MM.1S (cell line): ENCODE data around the gene MYH3.

ENCODE experiments used
- DNase-seq: peaks from one replicate; pipeline ENCODE4 v3.0.0-alpha.2; 2015
- H2AFZ ChIP-seq: fragments of 300-600 bp; sonication (generic); 2 replicates; pipeline ENCODE4 v1.6.0; 2016; ENCODE audit warnings: antibody characterized with exemption, low read length
- H3F3A ChIP-seq: fragments of 300-600 bp; sonication (generic); 2 replicates; pipeline ENCODE4 v1.6.1; 2016; ENCODE audit warnings: mild to moderate bottlenecking, antibody characterized with exemption, low read length, moderate library complexity, mixed read lengths; ENCODE audit not compliant: insufficient read depth
- H3K27ac ChIP-seq: fragments of 300-600 bp; sonication (generic); 2 replicates; pipeline ENCODE4 v1.5.1; 2016; ENCODE audit warnings: mild to moderate bottlenecking, low read length
- H3K27me3 ChIP-seq: fragments of 300-600 bp; sonication (generic); replicated peaks from 2 replicates; pipeline ENCODE4 v1.6.0; 2016; ENCODE audit warnings: low read length; ENCODE audit not compliant: insufficient read depth
- H3K36me3 ChIP-seq: fragments of 300-600 bp; sonication (generic); replicated peaks from 2 replicates; pipeline ENCODE4 v1.6.1; 2016; ENCODE audit warnings: mild to moderate bottlenecking, low read length, mixed read lengths; ENCODE audit not compliant: insufficient read depth
- H3K4me1 ChIP-seq: fragments of 300-600 bp; sonication (generic); 2 replicates; pipeline ENCODE4 v1.6.1; 2016; ENCODE audit warnings: low read length, mixed read lengths
- H3K4me2 ChIP-seq: fragments of 300-600 bp; sonication (generic); 2 replicates; pipeline ENCODE4 v1.6.0; 2016; ENCODE audit warnings: low read depth, low read length
- H3K4me3 ChIP-seq: fragments of 300-600 bp; sonication (generic); 2 replicates; pipeline ENCODE4 v1.5.1; 2016; ENCODE audit warnings: low read length, mixed read lengths
- H3K79me2 ChIP-seq: fragments of 300-600 bp; sonication (generic); 2 replicates; pipeline ENCODE4 v1.6.1; 2016; ENCODE audit warnings: mixed run types, low read length, mixed read lengths
- H3K9ac ChIP-seq: fragments of 300-600 bp; sonication (generic); 2 replicates; pipeline ENCODE4 v1.6.1; 2016; ENCODE audit warnings: low read length, mixed read lengths
- H3K9me2 ChIP-seq: fragments of 300-600 bp; sonication (generic); replicated peaks from 2 replicates; pipeline ENCODE4 v1.6.1; 2016; ENCODE audit warnings: mild to moderate bottlenecking, low read length, mixed read lengths; ENCODE audit not compliant: insufficient read depth
- H3K9me3 ChIP-seq: fragments of 300-600 bp; sonication (generic); replicated peaks from 2 replicates; pipeline ENCODE4 v1.6.1; 2016; ENCODE audit warnings: mild to moderate bottlenecking, low read length, mixed read lengths; ENCODE audit not compliant: insufficient read depth
- H4K20me1 ChIP-seq: fragments of 300-600 bp; sonication (generic); 2 replicates; pipeline ENCODE4 v1.6.1; 2016; ENCODE audit warnings: mild to moderate bottlenecking, low read length, moderate library complexity, mixed read lengths; ENCODE audit not compliant: insufficient read depth
- CTCF ChIP-seq: fragments of 300-600 bp; sonication (generic); IDR thresholded peaks from 2 replicates; pipeline ENCODE4 v1.5.1; 2016; ENCODE audit warnings: antibody characterized with exemption, low read length, mixed read lengths
- EZH2 ChIP-seq: fragments of 300-600 bp; sonication (generic); optimal IDR thresholded peaks from 2 replicates; pipeline ENCODE3; 2017; ENCODE audit warnings: low read depth, mild to moderate bottlenecking, antibody characterized with exemption, low read length, mixed read lengths
- EZH2phosphoT487 ChIP-seq: fragments of 300-600 bp; sonication (generic); IDR thresholded peaks from 2 replicates; pipeline ENCODE4 v1.6.1; 2018; ENCODE audit warnings: antibody characterized with exemption, low read length

The MYH3 gene

DNA sequence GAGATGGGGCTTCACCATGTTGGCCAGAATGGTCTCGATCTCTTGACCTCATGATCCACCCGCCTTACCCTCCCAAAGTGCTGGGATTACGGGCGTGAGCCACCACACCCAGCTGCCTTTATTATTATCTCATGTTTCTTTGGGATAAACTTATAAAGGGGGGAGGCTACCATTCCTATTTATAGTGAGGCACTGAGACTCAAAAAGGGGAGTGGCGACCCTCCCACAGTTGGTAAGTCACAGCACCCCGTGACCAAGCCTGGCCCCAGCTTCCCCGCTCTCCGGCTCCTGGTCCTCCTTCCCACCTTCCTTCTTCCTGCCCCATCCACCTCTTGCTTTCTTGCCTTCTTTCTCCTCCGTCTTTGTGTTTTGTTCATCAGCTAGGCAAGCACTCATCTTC, 5.2 kb downstream of the MYH3 start:
- no peak for DNase-seq
- Histone ChIP-seq H3K9me3 (no peaks in the 10 kb centered on the region), H3K27ac (no peak overlapping the region), H3K36me3 (no peaks in the 10 kb centered on the region), H3K4me2 (no peak overlapping the region), H3F3A (no peaks in the 10 kb centered on the region), H4K20me1 (no peaks in the 10 kb centered on the region), H3K4me1 (no peaks in the 10 kb centered on the region), H2AFZ (no peak overlapping the region), H3K4me3 (no peak overlapping the region), H3K9me2 (no peaks in the 10 kb centered on the region), H3K9ac (no peak overlapping the region), H3K27me3 (no peaks in the 10 kb centered on the region), H3K79me2 (no peaks in the 10 kb centered on the region)
- no peak for TF ChIP-seq EZH2
- no peak for TF ChIP-seq EZH2phosphoT487
- TF ChIP-seq CTCF = no peak

GRCh38 chr17:10649602-10650001, 7.5 kb downstream of the MYH3 start:
- Histone ChIP-seq H3K27ac (no peak overlapping the region), H3K27me3 (no peaks in the 10 kb centered on the region), H3K4me2 (no peak overlapping the region), H3K36me3 (no peaks in the 10 kb centered on the region), H3K9me2 (no peaks in the 10 kb centered on the region), H3K9me3 (no peaks in the 10 kb centered on the region), H3K4me3 (no peak overlapping the region), H3K4me1 (no peaks in the 10 kb centered on the region), H3K79me2 (no peaks in the 10 kb centered on the region), H3F3A (no peaks in the 10 kb centered on the region), H3K9ac (no peak overlapping the region), H2AFZ (no peak overlapping the region), H4K20me1 (no peaks in the 10 kb centered on the region)
- no peak for DNase-seq
- no peak for TF ChIP-seq EZH2phosphoT487
- TF ChIP-seq CTCF = no peak
- TF ChIP-seq EZH2 = no peak

- Histone ChIP-seq H4K20me1 (no peaks in the 10 kb centered on the region), H2AFZ (no peak overlapping the region), H3K4me3 (no peak overlapping the region), H3K79me2 (no peaks in the 10 kb centered on the region), H3K9me2 (no peaks in the 10 kb centered on the region), H3K4me2 (no peak overlapping the region), H3K27me3 (no peaks in the 10 kb centered on the region), H3K36me3 (no peaks in the 10 kb centered on the region), H3F3A (no peaks in the 10 kb centered on the region), H3K9ac (no peak overlapping the region), H3K9me3 (no peaks in the 10 kb centered on the region), H3K4me1 (no peaks in the 10 kb centered on the region), H3K27ac (no peak overlapping the region)
- DNase-seq = no peak
- no peak for TF ChIP-seq EZH2
Observed at GRCh38 chr17:10648956-10649355, 8.2 kb downstream of the MYH3 start.

GRCh38 chr17:10648381-10648780, 8.7 kb downstream of the MYH3 start:
- no peaks in the 10 kb centered on the region for H3K36me3 ChIP-seq
- no peak for TF ChIP-seq CTCF
- no peak for TF ChIP-seq EZH2phosphoT487
- TF ChIP-seq EZH2 = no peak
- DNase-seq = no peak
- no peaks in the 10 kb centered on the region for H3K79me2 ChIP-seq
- H3K4me2 ChIP-seq = no peak overlapping the region
- no peaks in the 10 kb centered on the region for H4K20me1 ChIP-seq
- no peaks in the 10 kb centered on the region for H3K4me1 ChIP-seq
- H3F3A ChIP-seq = no peaks in the 10 kb centered on the region
- no peaks in the 10 kb centered on the region for H3K27me3 ChIP-seq
- no peak overlapping the region for H3K4me3 ChIP-seq
- no peak overlapping the region for H3K27ac ChIP-seq
- no peaks in the 10 kb centered on the region for H3K9me2 ChIP-seq
- H3K9ac ChIP-seq = no peak overlapping the region
- H2AFZ ChIP-seq = no peak overlapping the region
- no peaks in the 10 kb centered on the region for H3K9me3 ChIP-seq
